ENCODE measurements around the gene STK26. TPM values are rescaled to one million over a fixed set of nuclear protein-coding genes. Genes with fewer than 3 reads are reported as not detected.
A peak's percentile ranks its signal among the peaks of the same experiment; 100 is the strongest.
"Not testable (repeated sequence)": the region's sequence is repeated elsewhere in the genome, so short reads cannot be mapped to it uniquely, and the experiment has no call there.

Gene STK26
- total RNA-seq, 1 donor from 2014 or later: 29.7 TPM

- Mint-ChIP-seq H3K36me3 (ENCODE audit: low read depth, unreplicated experiment) (no peaks in the 10 kb centered on the region), H3K27me3 (ENCODE audit: unreplicated experiment) (peaks cover 3% of the 10 kb centered on the region), H3K4me3 (ENCODE audit: unreplicated experiment) (peak overlapping the region; percentile 22), H3K4me1 (ENCODE audit: unreplicated experiment) (peaks cover 18% of the 10 kb centered on the region), H3K9me3 (ENCODE audit: unreplicated experiment) (no peaks in the 10 kb centered on the region), H3K27ac (ENCODE audit: unreplicated experiment) (peak overlapping the region; percentile 98)
- DNase-seq (ENCODE audit: low spot score): no peak
- TF ChIP-seq CTCF (IDR thresholded peaks at IDR 0.05; ENCODE audit: unreplicated experiment): no peak
Measured at GRCh38 chrX:131987252-131987651, 35.9 kb upstream of the STK26 start.

GRCh38 chrX:131988236-131988635, 34.9 kb upstream of the STK26 start:
- TF ChIP-seq CTCF (IDR thresholded peaks at IDR 0.05; ENCODE audit: unreplicated experiment): no peak
- H3K27me3 Mint-ChIP-seq (ENCODE audit: unreplicated experiment): peaks cover 3% of the 10 kb centered on the region
- no peak overlapping the region for H3K27ac Mint-ChIP-seq (ENCODE audit: unreplicated experiment)
- H3K36me3 Mint-ChIP-seq (ENCODE audit: low read depth, unreplicated experiment): no peaks in the 10 kb centered on the region
- no peak overlapping the region for H3K4me3 Mint-ChIP-seq (ENCODE audit: unreplicated experiment)
- no peaks in the 10 kb centered on the region for H3K9me3 Mint-ChIP-seq (ENCODE audit: unreplicated experiment)
- peaks cover 18% of the 10 kb centered on the region for H3K4me1 Mint-ChIP-seq (ENCODE audit: unreplicated experiment)
- DNase-seq (ENCODE audit: low spot score): no peak

GRCh38 chrX:132001127-132001526, 22.0 kb upstream of the STK26 start:
- no peaks in the 10 kb centered on the region for H3K4me1 Mint-ChIP-seq (ENCODE audit: unreplicated experiment)
- H3K9me3 Mint-ChIP-seq (ENCODE audit: unreplicated experiment): no peaks in the 10 kb centered on the region
- TF ChIP-seq CTCF (IDR thresholded peaks at IDR 0.05; ENCODE audit: unreplicated experiment): no peak
- no peak overlapping the region for H3K27ac Mint-ChIP-seq (ENCODE audit: unreplicated experiment)
- no peaks in the 10 kb centered on the region for H3K36me3 Mint-ChIP-seq (ENCODE audit: low read depth, unreplicated experiment)
- DNase-seq (ENCODE audit: low spot score): no peak
- no peaks in the 10 kb centered on the region for H3K27me3 Mint-ChIP-seq (ENCODE audit: unreplicated experiment)
- no peak overlapping the region for H3K4me3 Mint-ChIP-seq (ENCODE audit: unreplicated experiment)

GRCh38 chrX:132004728-132005127, 18.4 kb upstream of the STK26 start:
- no peak for DNase-seq (ENCODE audit: low spot score)
- H3K4me3 Mint-ChIP-seq (ENCODE audit: unreplicated experiment): no peak overlapping the region
- H3K36me3 Mint-ChIP-seq (ENCODE audit: low read depth, unreplicated experiment): no peaks in the 10 kb centered on the region
- no peaks in the 10 kb centered on the region for H3K9me3 Mint-ChIP-seq (ENCODE audit: unreplicated experiment)
- no peak for TF ChIP-seq CTCF (IDR thresholded peaks at IDR 0.05; ENCODE audit: unreplicated experiment)
- peaks cover 2% of the 10 kb centered on the region for H3K4me1 Mint-ChIP-seq (ENCODE audit: unreplicated experiment)
- no peak overlapping the region for H3K27ac Mint-ChIP-seq (ENCODE audit: unreplicated experiment)
- H3K27me3 Mint-ChIP-seq (ENCODE audit: unreplicated experiment): no peaks in the 10 kb centered on the region

- Mint-ChIP-seq H3K4me3 (ENCODE audit: unreplicated experiment) (no peak overlapping the region), H3K9me3 (ENCODE audit: unreplicated experiment) (no peaks in the 10 kb centered on the region), H3K27ac (ENCODE audit: unreplicated experiment) (no peak overlapping the region), H3K36me3 (ENCODE audit: low read depth, unreplicated experiment) (no peaks in the 10 kb centered on the region), H3K27me3 (ENCODE audit: unreplicated experiment) (no peaks in the 10 kb centered on the region), H3K4me1 (ENCODE audit: unreplicated experiment) (peaks cover 2% of the 10 kb centered on the region)
- DNase-seq (ENCODE audit: low spot score): no peak
- no peak for TF ChIP-seq CTCF (IDR thresholded peaks at IDR 0.05; ENCODE audit: unreplicated experiment)
Measured at GRCh38 chrX:132009350-132009749, 13.8 kb upstream of the STK26 start.

- not testable (repeated sequence) for H3K27ac Mint-ChIP-seq (ENCODE audit: unreplicated experiment); H3K4me3 Mint-ChIP-seq (ENCODE audit: unreplicated experiment); H3K4me1 Mint-ChIP-seq (ENCODE audit: unreplicated experiment); H3K9me3 Mint-ChIP-seq (ENCODE audit: unreplicated experiment); H3K27me3 Mint-ChIP-seq (ENCODE audit: unreplicated experiment); DNase-seq (ENCODE audit: low spot score); H3K36me3 Mint-ChIP-seq (ENCODE audit: low read depth, unreplicated experiment)
Measured at GRCh38 chrX:132010213-132010612, 12.9 kb upstream of the STK26 start.
